A549 (cell line): ENCODE measurements around the gene CCDC124. TPM values are rescaled to one million over a fixed set of nuclear protein-coding genes. Genes with fewer than 3 reads are reported as not detected.
A peak's percentile ranks its signal among the peaks of the same experiment; 100 is the strongest.

Experiments
- ATAC-seq, 2 experiments: fragments of 200-7000 bp in 1 of 2; fragments of >200 bp in 1 of 2; cut with Nextera tagmentation in 1 of 2; cut with Tn5 transposase in 1 of 2; 3 replicates each; pipeline versions ENCODE4 v1.8.0 to v1.9.1; 2018 to 2020; ENCODE audit warnings: mild to moderate bottlenecking in 1 of 2, moderate library complexity in 1 of 2
- CTCF ChIA-PET: fragments of 300-600 bp; sonication (Branson Sonifier 250); formaldehyde crosslinking; extraction: SDS; loops from one replicate; lab custom pipeline; 2021; ENCODE audit warnings: antibody characterized with exemption, inconsistent platforms; lab: Yijun Ruan, JAX
- POLR2A ChIA-PET: fragments of 350-600 bp; formaldehyde crosslinking; extraction: SDS; loops from one replicate; lab custom pipeline; 2021; ENCODE audit warnings: antibody characterized with exemption, inconsistent platforms; lab: Yijun Ruan, JAX
- DNase-seq, 2 experiments: peaks; one replicate each; pipeline versions ENCODE4 v3.0.0 to v3.0.0-alpha.2; 2011 to 2016; ENCODE audit warnings: low read depth in 1 of 2, low spot score in 1 of 2
- FAIRE-seq: peaks from 2 replicates; lab custom pipeline; 2011; peaks lifted over from hg19 to GRCh38; lab: Jason Lieb, UNC
- H3K27ac ChIP-seq, 2 experiments: fragments of >200 bp; sonication (Bioruptor Twin); formaldehyde crosslinking; 3 replicates each; pipeline ENCODE4 v1.5.1; 2016 to 2017
- H3K4me1 ChIP-seq: fragments of >200 bp; sonication (Bioruptor Twin); formaldehyde crosslinking; 3 replicates; pipeline ENCODE4 v1.6.1; 2016
- H3K4me2 ChIP-seq: fragments of >200 bp; sonication (Bioruptor Twin); formaldehyde crosslinking; 3 replicates; pipeline ENCODE4 v1.6.1; 2016
- H3K4me3 ChIP-seq: fragments of >200 bp; sonication (Bioruptor Twin); formaldehyde crosslinking; 3 replicates; pipeline ENCODE4 v1.5.1; 2016
- H3K9me3 ChIP-seq: fragments of >200 bp; sonication (Bioruptor Twin); formaldehyde crosslinking; 3 replicates; pipeline ENCODE4 v1.6.1; 2016
- CBX2 ChIP-seq: fragments of 200-600 bp; sonication (generic); IDR thresholded peaks from 2 replicates; pipeline ENCODE4 v1.6.1; 2016; ENCODE audit warnings: low read depth, mild to moderate bottlenecking, borderline replicate concordance
- CBX8 ChIP-seq: fragments of 200-600 bp; sonication (generic); IDR thresholded peaks from 2 replicates; pipeline ENCODE4 v1.6.1; 2016
- CTCF ChIP-seq: fragments of >200 bp; sonication (Bioruptor Twin); formaldehyde crosslinking; IDR thresholded peaks from 3 replicates; pipeline ENCODE4 v1.5.1; 2016
- FOSL2 ChIP-seq, 2 experiments: fragments of 450-650 bp in 1 of 2; fragments of >200 bp in 1 of 2; sonication (Bioruptor Twin) in 1 of 2; formaldehyde crosslinking; IDR thresholded peaks; 2 replicates each; pipeline versions ENCODE4 v1.5.0 to v1.6.1; 2016 to 2020; ENCODE audit warnings: mild to moderate bottlenecking in 1 of 2, moderate library complexity in 1 of 2
- HEYL ChIP-seq: fragments of 250-450 bp; sonication (Bioruptor Pico); IDR thresholded peaks from 2 replicates; pipeline ENCODE4 v1.8.0; 2021; ENCODE audit warnings: mild to moderate bottlenecking, moderate library complexity
- HOXB13 ChIP-seq: fragments of 250-450 bp; sonication (Bioruptor Pico); IDR thresholded peaks from 2 replicates; pipeline ENCODE4 v1.5.0; 2020; ENCODE audit warnings: low read depth, mild to moderate bottlenecking, moderate library complexity
- HOXB5 ChIP-seq: fragments of 250-450 bp; sonication (Bioruptor Pico); IDR thresholded peaks from 2 replicates; pipeline ENCODE4 v1.5.0; 2020; ENCODE audit warnings: mild to moderate bottlenecking, moderate library complexity
- JUN ChIP-seq, 2 experiments: fragments of >200 bp; sonication (Bioruptor Twin); formaldehyde crosslinking; IDR thresholded peaks; 2 replicates in 1 of 2; 3 replicates in 1 of 2; pipeline ENCODE4 v1.6.1; 2016 to 2017
- KDM1A ChIP-seq: fragments of 200-600 bp; sonication (generic); IDR thresholded peaks from 2 replicates; pipeline ENCODE4 v1.6.1; 2016; ENCODE audit warnings: low read depth, mild to moderate bottlenecking
- MAX ChIP-seq: IDR thresholded peaks from 2 replicates; pipeline ENCODE4 v1.6.1; 2012
- MAZ ChIP-seq: fragments of 150-350 bp; IDR thresholded peaks from 2 replicates; pipeline ENCODE4 v1.6.1; 2014; ENCODE audit warnings: antibody characterized with exemption, low read depth, low read length, borderline replicate concordance
- MYC ChIP-seq: IDR thresholded peaks from 2 replicates; pipeline ENCODE4 v1.6.1; 2012; ENCODE audit warnings: mild to moderate bottlenecking, inconsistent platforms, low read length, improper control_type of control experiment, borderline replicate concordance
- PHF8 ChIP-seq: fragments of 200-600 bp; sonication (generic); IDR thresholded peaks from 2 replicates; pipeline ENCODE4 v1.6.1; 2016; ENCODE audit warnings: low read depth, mild to moderate bottlenecking, antibody characterized with exemption, moderate library complexity, borderline replicate concordance
- POLR2A ChIP-seq: IDR thresholded peaks from 2 replicates; pipeline ENCODE4 v1.6.1; 2012; ENCODE audit warnings: mild to moderate bottlenecking, low read length
- RAD21 ChIP-seq, 2 experiments: fragments of >200 bp in 1 of 2; sonication (Bioruptor Twin) in 1 of 2; formaldehyde crosslinking in 1 of 2; IDR thresholded peaks in 1 of 2; conservative IDR thresholded peaks in 1 of 2; 2 replicates in 1 of 2; 3 replicates in 1 of 2; pipeline ENCODE4 v1.6.1; 2012 to 2018; ENCODE audit warnings: inconsistent platforms in 1 of 2
- REST ChIP-seq: fragments of 200-600 bp; sonication (generic); IDR thresholded peaks from 2 replicates; pipeline ENCODE4 v1.6.1; 2016; ENCODE audit warnings: antibody characterized with exemption, mild to moderate bottlenecking, moderate library complexity
- RFX5 ChIP-seq: fragments of 450-650 bp; IDR thresholded peaks from 2 replicates; pipeline ENCODE4 v1.7.1; 2014; ENCODE audit warnings: antibody characterized with exemption, mild to moderate bottlenecking, moderate library complexity
- SMC3 ChIP-seq: fragments of >200 bp; sonication (Bioruptor Twin); formaldehyde crosslinking; IDR thresholded peaks from 3 replicates; pipeline ENCODE4 v1.6.1; 2018; ENCODE audit warnings: inconsistent platforms
- SREBF2 ChIP-seq: fragments of 450-650 bp; IDR thresholded peaks from 2 replicates; pipeline ENCODE4 v1.6.1; 2014; ENCODE audit warnings: mild to moderate bottlenecking, moderate library complexity
- USF2 ChIP-seq: fragments of 450-650 bp; IDR thresholded peaks from 2 replicates; pipeline ENCODE4 v1.6.1; 2014; ENCODE audit warnings: antibody characterized with exemption
- ZSCAN20 ChIP-seq: fragments of 250-450 bp; sonication (Bioruptor Pico); IDR thresholded peaks from 2 replicates; pipeline ENCODE4 v1.8.0; 2022; ENCODE audit warnings: mild to moderate bottlenecking, moderate library complexity
- WGBS: methylation state at CpG from one replicate; pipeline ENCODE4 v1.1.6; 2017; ENCODE audit errors: missing lambda C conversion rate; 5-methylcytosine and 5-hydroxymethylcytosine counted together
- polyA minus RNA-seq: library from RNA; depleted of rRNA, polyadenylated mRNA; stranded (reverse); fragments of >200 nt; gene quantifications from 2 replicates; pipeline ENCODE4 v1.2.3, GENCODE V29; 2011; rRNA and poly(A)+ RNA removed
- polyA plus RNA-seq, 4 experiments: library from polyadenylated mRNA; depleted of rRNA in 3 of 4; stranded (reverse); fragments of >200 nt; fragmentation: RNase III in 1 of 4; extraction: RNeasy Plus Mini Kit Qiagen cat#74134 plus additional on column Dnase treatment in 1 of 4; gene quantifications; 2 replicates in 3 of 4; 3 replicates in 1 of 4; pipeline ENCODE4 v1.2.3, GENCODE V29; 2011 to 2017
- TF ChIP-seq, protein P1 (sequence below): fragments of >200 bp; sonication (Bioruptor Twin); formaldehyde crosslinking; IDR thresholded peaks from 3 replicates; pipeline ENCODE4 v1.6.1; 2016
- TF ChIP-seq, protein P2 (sequence below): fragments of 250-450 bp; sonication (Bioruptor Pico); IDR thresholded peaks from 2 replicates; pipeline ENCODE4 v1.5.0; 2020; ENCODE audit warnings: low read depth, mild to moderate bottlenecking, moderate library complexity
- TF ChIP-seq, protein P3 (sequence below): fragments of >200 bp; sonication (Bioruptor Twin); formaldehyde crosslinking; IDR thresholded peaks from 2 replicates; pipeline ENCODE4 v1.6.1; 2016

The CCDC124 gene, protein sequence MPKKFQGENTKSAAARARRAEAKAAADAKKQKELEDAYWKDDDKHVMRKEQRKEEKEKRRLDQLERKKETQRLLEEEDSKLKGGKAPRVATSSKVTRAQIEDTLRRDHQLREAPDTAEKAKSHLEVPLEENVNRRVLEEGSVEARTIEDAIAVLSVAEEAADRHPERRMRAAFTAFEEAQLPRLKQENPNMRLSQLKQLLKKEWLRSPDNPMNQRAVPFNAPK
- 20.8 and 35.4 TPM in 2 replicates for polyA plus RNA-seq (2011; rRNA removed)
- 175 and 186 TPM in 2 replicates for polyA plus RNA-seq (2012; cell fraction: cytosol; rRNA removed)
- polyA plus RNA-seq (2012; cell fraction: nucleus; rRNA removed), result 127 and 154 TPM in 2 replicates
- 113 to 123 TPM (median 116 TPM) in 3 replicates for polyA plus RNA-seq (2017; fragmentation: RNase III; extraction: RNeasy Plus Mini Kit Qiagen cat#74134 plus additional on column Dnase treatment)
- polyA minus RNA-seq, result 3.9 and 10.2 TPM in 2 replicates

- POLR2A ChIA-PET, result interaction anchor here (0.6 to 2.2 kb wide), 13 partner anchors 12 to 1153 kb away, joined by 3 to 48 read pairs (median 5); partner anchors contain the start of genes RPL18A and SLC5A5
- no peak for TF ChIP-seq CBX8
- TF ChIP-seq ZSCAN20 (CRISPR knock-in tag), result peak; percentile 81; the same call in 1 of the 2 replicates
- TF ChIP-seq PHF8, result peak; percentile 65
- peak; percentile 99 for TF ChIP-seq MAX
- TF ChIP-seq FOSL2 (IDR thresholded peaks at IDR 0.05), result no peak
- peak; percentile 59 for TF ChIP-seq FOSL2 (CRISPR knock-in tag; IDR thresholded peaks at IDR 0.05)
- no peak for TF ChIP-seq RFX5
- TF ChIP-seq POLR2A, result peak; percentile 63
- no peak for TF ChIP-seq KDM1A
- peak; percentile 95 to 98 for TF ChIP-seq RAD21 (conservative IDR thresholded peaks at IDR 0.05 in 1 of 2, IDR thresholded peaks at IDR 0.05 in 1 of 2)
- peak; percentile 88; the same call in 1 of the 2 replicates for TF ChIP-seq HOXB5
- no peak for TF ChIP-seq REST
- peak; percentile 98 for TF ChIP-seq MYC
- TF ChIP-seq, protein P1, sequence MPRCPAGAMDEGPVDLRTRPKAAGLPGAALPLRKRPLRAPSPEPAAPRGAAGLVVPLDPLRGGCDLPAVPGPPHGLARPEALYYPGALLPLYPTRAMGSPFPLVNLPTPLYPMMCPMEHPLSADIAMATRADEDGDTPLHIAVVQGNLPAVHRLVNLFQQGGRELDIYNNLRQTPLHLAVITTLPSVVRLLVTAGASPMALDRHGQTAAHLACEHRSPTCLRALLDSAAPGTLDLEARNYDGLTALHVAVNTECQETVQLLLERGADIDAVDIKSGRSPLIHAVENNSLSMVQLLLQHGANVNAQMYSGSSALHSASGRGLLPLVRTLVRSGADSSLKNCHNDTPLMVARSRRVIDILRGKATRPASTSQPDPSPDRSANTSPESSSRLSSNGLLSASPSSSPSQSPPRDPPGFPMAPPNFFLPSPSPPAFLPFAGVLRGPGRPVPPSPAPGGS, result peak; percentile 49; the same call in 1 of the 3 replicates
- no peak for TF ChIP-seq SREBF2
- TF ChIP-seq HEYL (CRISPR knock-in tag), result 0 out of 2 replicates have a peak, but pooled peaks have one; percentile 33
- peak; percentile 81 for TF ChIP-seq USF2
- peak; percentile 98 for TF ChIP-seq SMC3
- TF ChIP-seq, protein P2, sequence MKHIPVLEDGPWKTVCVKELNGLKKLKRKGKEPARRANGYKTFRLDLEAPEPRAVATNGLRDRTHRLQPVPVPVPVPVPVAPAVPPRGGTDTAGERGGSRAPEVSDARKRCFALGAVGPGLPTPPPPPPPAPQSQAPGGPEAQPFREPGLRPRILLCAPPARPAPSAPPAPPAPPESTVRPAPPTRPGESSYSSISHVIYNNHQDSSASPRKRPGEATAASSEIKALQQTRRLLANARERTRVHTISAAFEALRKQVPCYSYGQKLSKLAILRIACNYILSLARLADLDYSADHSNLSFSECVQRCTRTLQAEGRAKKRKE, result 0 out of 2 replicates have a peak, but pooled peaks have one; percentile 28
- peak in 1 of 2 experiments; percentile 68; a peak in 4 of 5 replicates for TF ChIP-seq JUN (IDR thresholded peaks at IDR 0.05)
- TF ChIP-seq HOXB13 (CRISPR knock-in tag), result peak; percentile 87
- 0 out of 2 replicates have a peak, but pooled peaks have one; percentile 20 for TF ChIP-seq MAZ
- TF ChIP-seq, protein P3, sequence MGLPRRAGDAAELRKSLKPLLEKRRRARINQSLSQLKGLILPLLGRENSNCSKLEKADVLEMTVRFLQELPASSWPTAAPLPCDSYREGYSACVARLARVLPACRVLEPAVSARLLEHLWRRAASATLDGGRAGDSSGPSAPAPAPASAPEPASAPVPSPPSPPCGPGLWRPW, result no peak
- TF ChIP-seq CTCF, result peak; percentile 89
- TF ChIP-seq CBX2, result no peak
- TF ChIP-seq, all 56 proteins: peak for 17
- CTCF ChIA-PET, result interaction anchor here (0.6 to 24.1 kb wide), 32 partner anchors 9 to 219 kb away, joined by 3 to 493 read pairs (median 6); partner anchors contain the start of genes RPL18A and SLC5A5
- peak; percentile 84 to 92 for DNase-seq
- Histone ChIP-seq H3K27ac (peak within 1 kb of the TSS; percentile 89 to 91), H3K4me3 (peak within 1 kb of the TSS; percentile 90), H3K4me2 (peak within 1 kb of the TSS; percentile 95), H3K9me3 (no peaks in the 10 kb centered on the region), H3K4me1 (peaks cover 9% of the 10 kb centered on the region)
- 2% methylated on average over 39 of the region's 64 CpGs for WGBS
- peak; percentile 97 to 98 for ATAC-seq
- FAIRE-seq, result no peak
Observed at GRCh38 chr19:17932485-17933338, at the start of gene CCDC124. Gene CCDC124 (plus strand): TSS chr19:17933015. CDS start chr19:17936421, 3,406 bp downstream.
